Ovary (tissue), 9 donors: ENCODE results near the gene SLC9A7. TPM values are rescaled to one million over a fixed set of nuclear protein-coding genes. Genes with fewer than 3 reads are reported as not detected.

Source experiments
- DNase-seq, 5 donors: peaks; one replicate each; pipeline ENCODE4 v3.0.0-alpha.2; 2019 to 2020
- H3K27ac ChIP-seq, 2 donors: fragments of 200-600 bp; one replicate each; pipeline versions ENCODE4 v1.5.1 to v1.8.0; 2019 to 2022
- H3K27me3 ChIP-seq: fragments of 200-600 bp; one replicate; pipeline ENCODE4 v1.8.0; 2022
- H3K36me3 ChIP-seq: fragments of 200-600 bp; sonication (generic); one replicate; pipeline ENCODE4 v1.5.1; 2019
- H3K4me1 ChIP-seq: one replicate; pipeline ENCODE4 v1.8.1; 2013; ENCODE audit warnings: mild to moderate bottlenecking, moderate library complexity; ENCODE audit not compliant: insufficient read depth
- H3K4me3 ChIP-seq: fragments of 200-600 bp; sonication (generic); one replicate; pipeline ENCODE4 v1.5.1; 2017
- H3K9me3 ChIP-seq, 2 donors: fragments of 200-600 bp in 1 of 2; sonication (generic) in 1 of 2; one replicate each; pipeline versions ENCODE4 v1.5.1 to v1.8.1; 2013 to 2019; ENCODE audit warnings: mild to moderate bottlenecking in 1 of 2, moderate library complexity in 1 of 2
- CTCF ChIP-seq, 3 donors: fragments of 450-650 bp in 2 of 3; fragments of 200-600 bp in 1 of 3; IDR thresholded peaks; one replicate each; pipeline versions ENCODE4 v1.5.1 to v1.8.0; 2016 to 2022; ENCODE audit warnings: antibody characterized with exemption in 3 of 3, mild to moderate bottlenecking in 1 of 3
- EP300 ChIP-seq: sonication (generic); formaldehyde crosslinking; IDR thresholded peaks from one replicate; pipeline ENCODE4 v1.6.1; 2017; ENCODE audit warnings: antibody characterized with exemption
- POLR2A ChIP-seq: fragments of 450-650 bp; IDR thresholded peaks from one replicate; pipeline ENCODE4 v1.6.1; 2017; ENCODE audit warnings: antibody characterized with exemption, mild to moderate bottlenecking, moderate library complexity
- WGBS, 3 donors: extraction: QIAGEN DNeasy Blood & Tissue Kit in 1 of 3; methylation state at CpG; one replicate each; pipeline versions ENCODE4 v1.1.5 to v1.1.7; 2013 to 2017; 5-methylcytosine and 5-hydroxymethylcytosine counted together
- intact Hi-C, 4 donors: fragments of 100-400 bp; cut with DNase I; formaldehyde crosslinking; loops; one replicate each; pipeline versions ENCODE4 v1.11.0 to v1.15.1; 2022 to 2023
- polyA plus RNA-seq, 2 donors: library from polyadenylated mRNA; stranded (reverse); fragments of 200-250 nt in 1 of 2; fragments of 350-450 nt in 1 of 2; fragmentation: Illumina TruSeq in 1 of 2; extraction: RNeasy Lipid Tissue Mini Kit (QIAGEN cat#74804) in 1 of 2; gene quantifications; one replicate each; pipeline ENCODE4 v1.2.3, GENCODE V29; 2013 to 2014
- total RNA-seq, 7 donors: library from RNA; depleted of rRNA in 2 of 7; stranded (reverse); fragments of >200 nt in 2 of 7; fragmentation: NEBNext Ultra II Directional in 3 of 7; extraction: Animal tissue kit (Norgen Biotek cat#: 25700) in 3 of 7; gene quantifications; one replicate each; pipeline versions ENCODE4 v1.1.0 to v1.2.4, GENCODE V29; 2016 to 2023
- donor health status: DM: no; HTN: no; CAD: no; lungs with moderate emphysema.
- donor health status: DM: no; HTN: no; CAD: no.
- donor health status: Bipolar disorder and iron deficiency.
- donor health status: DM: yes; HTN: yes; CAD: no.
- donor health status: DM: no; HTN: no; CAD: no.
- donor health status: DM: yes; HTN: yes; CAD: no.

The SLC9A7 gene
- total and polyA plus RNA-seq, 9 donors, result 2.2 to 22.3 (median 9.1) TPM

GRCh38 chrX:46710425-46710824 lies 48.5 kb downstream of the SLC9A7 start:
- no peak for DNase-seq
- intact Hi-C loops, result no loop called here
- WGBS, 3 donors, result 20 to 25% (median 22%) methylated on average over 1 of the region's 1 CpG
- H3K36me3 ChIP-seq, result no peaks in the 10 kb centered on the region
- H3K4me3 ChIP-seq, result no peak overlapping the region
- H3K4me1 ChIP-seq, result no peaks in the 10 kb centered on the region
- TF ChIP-seq EP300, result no peak
- TF ChIP-seq POLR2A, result no peak
- TF ChIP-seq CTCF (IDR thresholded peaks at IDR 0.05), result no peak
- no peaks in the 10 kb centered on the region for H3K27me3 ChIP-seq
- no peak overlapping the region for H3K27ac ChIP-seq
- no peaks in the 10 kb centered on the region for H3K9me3 ChIP-seq

- intact Hi-C loops, result no loop called here
- no peaks in the 10 kb centered on the region for H3K36me3 ChIP-seq
Observed at GRCh38 chrX:46707274-46707965, 51.5 kb downstream of the SLC9A7 start.

GRCh38 chrX:46704767-46705386 lies 54.0 kb downstream of the SLC9A7 start:
- Histone ChIP-seq H3K9me3 (no peaks in the 10 kb centered on the region), H3K27ac (no peak overlapping the region), H3K4me3 (no peak overlapping the region), H3K36me3 (no peaks in the 10 kb centered on the region), H3K4me1 (no peaks in the 10 kb centered on the region), H3K27me3 (no peaks in the 10 kb centered on the region)
- intact Hi-C loops, result no loop called here
- no peak for DNase-seq
- WGBS, 3 donors, result 62 to 65% (median 64%) methylated on average over 3 of the region's 3 CpGs
- TF ChIP-seq EP300 (no peak), POLR2A (no peak), CTCF (IDR thresholded peaks at IDR 0.05) (no peak)

More at GRCh38 chrX:46707274-46707965, 51.5 kb downstream of the SLC9A7 start:
- no peaks in the 10 kb centered on the region for H3K9me3 ChIP-seq
- no peak overlapping the region for H3K27ac ChIP-seq
- H3K4me1 ChIP-seq, result no peaks in the 10 kb centered on the region
- no peaks in the 10 kb centered on the region for H3K27me3 ChIP-seq
- 81 to 86% (median 85%) methylated on average over 9 of the region's 9 CpGs for WGBS, 3 donors
- no peak for DNase-seq
- no peak for TF ChIP-seq CTCF (IDR thresholded peaks at IDR 0.05)
- no peak for TF ChIP-seq POLR2A
- TF ChIP-seq EP300, result no peak
- H3K4me3 ChIP-seq, result no peak overlapping the region

- intact Hi-C loops, result no loop called here
- H3K27ac ChIP-seq, result no peak overlapping the region
- no peaks in the 10 kb centered on the region for H3K9me3 ChIP-seq
- WGBS, 3 donors, result 47 to 60% (median 54%) methylated on average over 4 of the region's 4 CpGs
- H3K4me1 ChIP-seq, result no peaks in the 10 kb centered on the region
- TF ChIP-seq EP300 (no peak), POLR2A (no peak), CTCF (IDR thresholded peaks at IDR 0.05) (no peak)
- DNase-seq, result no peak
- no peaks in the 10 kb centered on the region for H3K36me3 ChIP-seq
- no peak overlapping the region for H3K4me3 ChIP-seq
- H3K27me3 ChIP-seq, result no peaks in the 10 kb centered on the region
Observed at GRCh38 chrX:46703980-46704379, 54.9 kb downstream of the SLC9A7 start.
